Neural progenitor cell (in vitro differentiated cells): ENCODE data around the gene BRD3.

Source experiments
- EZH2 ChIP-seq: fragments of 200-600 bp; sonication (generic); IDR thresholded peaks from 2 replicates; pipeline ENCODE4 v1.6.1; 2017; ENCODE audit warnings: antibody characterized with exemption, mild to moderate bottlenecking, moderate library complexity
- EZH2phosphoT487 ChIP-seq: fragments of 200-600 bp; sonication (generic); IDR thresholded peaks from 2 replicates; pipeline ENCODE4 v1.6.1; 2017; ENCODE audit warnings: antibody characterized with exemption

- TF ChIP-seq EZH2phosphoT487, result no peak
- no peak for TF ChIP-seq EZH2
These were observed 22.9 kb downstream of the BRD3 start for GRCh38 chr9:134044944-134045343.
